Measurements from ENCODE around the gene MICAL2. TPM values are rescaled to one million over a fixed set of nuclear protein-coding genes. Genes with fewer than 3 reads are reported as not detected.

MICAL2 gene
- total RNA-seq, 1 donor, result 156 TPM

- Histone ChIP-seq H3K27ac (ENCODE audit: low read depth, low read length) (peak overlapping the region; percentile 98), H2AFZ (ENCODE audit: low read length) (no peak overlapping the region), H3K27me3 (ENCODE audit: insufficient read depth, low read length) (no peaks in the 10 kb centered on the region), H3K4me3 (ENCODE audit: insufficient read depth, low read length) (no peak overlapping the region), H3K9me3 (ENCODE audit: low read depth, low read length) (no peaks in the 10 kb centered on the region), H3K36me3 (ENCODE audit: insufficient read depth, low read length) (no peaks in the 10 kb centered on the region), H3K79me2 (ENCODE audit: insufficient read depth, low read length) (no peaks in the 10 kb centered on the region), H3K4me1 (ENCODE audit: insufficient read depth, low read length) (peaks cover 55% of the 10 kb centered on the region), H4K20me1 (ENCODE audit: insufficient read depth, low read length) (no peaks in the 10 kb centered on the region), H3K4me2 (ENCODE audit: insufficient read depth, low read length) (no peak overlapping the region)
- TF ChIP-seq CTCF (IDR thresholded peaks at IDR 0.05; ENCODE audit: extremely low read depth, low read depth, low read length), result no peak
- DNase-seq (ENCODE audit: insufficient read length, low spot score, missing footprints), result no peak
Measured at GRCh38 chr11:12089473-12089872, 20.9 kb upstream of the MICAL2 start.

- Histone ChIP-seq H3K27ac (ENCODE audit: low read depth, low read length) (peak overlapping the region; percentile 98), H3K4me1 (ENCODE audit: insufficient read depth, low read length) (peaks cover 53% of the 10 kb centered on the region), H3K36me3 (ENCODE audit: insufficient read depth, low read length) (no peaks in the 10 kb centered on the region), H3K9me3 (ENCODE audit: low read depth, low read length) (no peaks in the 10 kb centered on the region), H4K20me1 (ENCODE audit: insufficient read depth, low read length) (no peaks in the 10 kb centered on the region), H3K27me3 (ENCODE audit: insufficient read depth, low read length) (no peaks in the 10 kb centered on the region), H3K4me3 (ENCODE audit: insufficient read depth, low read length) (no peak overlapping the region), H3K79me2 (ENCODE audit: insufficient read depth, low read length) (no peaks in the 10 kb centered on the region), H2AFZ (ENCODE audit: low read length) (no peak overlapping the region), H3K4me2 (ENCODE audit: insufficient read depth, low read length) (no peak overlapping the region)
- TF ChIP-seq CTCF (IDR thresholded peaks at IDR 0.05; ENCODE audit: extremely low read depth, low read depth, low read length), result no peak
- peak; percentile 69 for DNase-seq (ENCODE audit: insufficient read length, low spot score, missing footprints)
Measured at GRCh38 chr11:12090061-12090591, 20.3 kb upstream of the MICAL2 start.

- no peaks in the 10 kb centered on the region for H4K20me1 ChIP-seq (ENCODE audit: insufficient read depth, low read length)
- no peak overlapping the region for H3K4me3 ChIP-seq (ENCODE audit: insufficient read depth, low read length)
- no peaks in the 10 kb centered on the region for H3K36me3 ChIP-seq (ENCODE audit: insufficient read depth, low read length)
- no peak for TF ChIP-seq CTCF (IDR thresholded peaks at IDR 0.05; ENCODE audit: extremely low read depth, low read depth, low read length)
- H3K27ac ChIP-seq (ENCODE audit: low read depth, low read length), result no peak overlapping the region
- no peaks in the 10 kb centered on the region for H3K9me3 ChIP-seq (ENCODE audit: low read depth, low read length)
- H3K4me2 ChIP-seq (ENCODE audit: insufficient read depth, low read length), result no peak overlapping the region
- H3K4me1 ChIP-seq (ENCODE audit: insufficient read depth, low read length), result peaks cover 46% of the 10 kb centered on the region
- no peaks in the 10 kb centered on the region for H3K79me2 ChIP-seq (ENCODE audit: insufficient read depth, low read length)
- no peak overlapping the region for H2AFZ ChIP-seq (ENCODE audit: low read length)
- no peaks in the 10 kb centered on the region for H3K27me3 ChIP-seq (ENCODE audit: insufficient read depth, low read length)
- DNase-seq (ENCODE audit: insufficient read length, low spot score, missing footprints), result no peak
Measured at GRCh38 chr11:12090761-12091258, 19.6 kb upstream of the MICAL2 start.

- no peaks in the 10 kb centered on the region for H3K79me2 ChIP-seq (ENCODE audit: insufficient read depth, low read length)
Measured at GRCh38 chr11:12091956-12092558, 18.3 kb upstream of the MICAL2 start.

More at GRCh38 chr11:12091956-12092558, 18.3 kb upstream of the MICAL2 start:
- Histone ChIP-seq H3K4me3 (ENCODE audit: insufficient read depth, low read length) (no peak overlapping the region), H3K9me3 (ENCODE audit: low read depth, low read length) (no peaks in the 10 kb centered on the region), H3K27ac (ENCODE audit: low read depth, low read length) (no peak overlapping the region), H3K36me3 (ENCODE audit: insufficient read depth, low read length) (no peaks in the 10 kb centered on the region), H2AFZ (ENCODE audit: low read length) (no peak overlapping the region), H3K4me2 (ENCODE audit: insufficient read depth, low read length) (no peak overlapping the region), H3K4me1 (ENCODE audit: insufficient read depth, low read length) (peaks cover 35% of the 10 kb centered on the region), H4K20me1 (ENCODE audit: insufficient read depth, low read length) (no peaks in the 10 kb centered on the region), H3K27me3 (ENCODE audit: insufficient read depth, low read length) (no peaks in the 10 kb centered on the region)
- peak; percentile 30 for DNase-seq (ENCODE audit: insufficient read length, low spot score, missing footprints)
- TF ChIP-seq CTCF (IDR thresholded peaks at IDR 0.05; ENCODE audit: extremely low read depth, low read depth, low read length), result peak; percentile 29

Measured in osteoblast (primary cell).